ENCODE measurements around the gene MRPS15.

MRPS15 gene

GRCh38 chr1:36419569-36419968 is 44.6 kb downstream of the MRPS15 start:
- H3K9ac ChIP-seq (ENCODE audit: low read length): no peak overlapping the region
- H3K27ac ChIP-seq (ENCODE audit: low read depth, low read length, poor library complexity, severe bottlenecking): no peak overlapping the region
- H3K9me3 ChIP-seq (ENCODE audit: low read length): peaks cover 2% of the 10 kb centered on the region; the same call in 1 of the 2 replicates
- no peaks in the 10 kb centered on the region for H3K79me2 ChIP-seq (ENCODE audit: insufficient read depth, low read length)
- no peaks in the 10 kb centered on the region for H3K36me3 ChIP-seq (ENCODE audit: insufficient read depth, low read length)
- no peak overlapping the region for H3K4me2 ChIP-seq (ENCODE audit: low read length)
- H3K4me3 ChIP-seq (ENCODE audit: low read depth, low read length, poor library complexity, severe bottlenecking): no peak overlapping the region
- no peaks in the 10 kb centered on the region for H3K9me2 ChIP-seq (ENCODE audit: low read depth, low read length)
- no peaks in the 10 kb centered on the region for H3F3A ChIP-seq (ENCODE audit: insufficient read depth, low read length)
- no peaks in the 10 kb centered on the region for H3K27me3 ChIP-seq (ENCODE audit: insufficient read depth, low read length)
- TF ChIP-seq EZH2 (IDR thresholded peaks at IDR 0.05; ENCODE audit: borderline replicate concordance, low read length): no peak
- H3K4me1 ChIP-seq (ENCODE audit: insufficient read depth, low read length, severe bottlenecking): peaks cover 21% of the 10 kb centered on the region
- no peak overlapping the region for H2AFZ ChIP-seq (ENCODE audit: low read length)
- H4K20me1 ChIP-seq (ENCODE audit: insufficient read depth, low read length): no peaks in the 10 kb centered on the region

- no peak overlapping the region for H3K4me3 ChIP-seq (ENCODE audit: low read depth, low read length, poor library complexity, severe bottlenecking)
- no peaks in the 10 kb centered on the region for H3K79me2 ChIP-seq (ENCODE audit: insufficient read depth, low read length)
- H3K4me2 ChIP-seq (ENCODE audit: low read length): no peak overlapping the region
- peaks cover 6% of the 10 kb centered on the region; the same call in 1 of the 2 replicates for H3K9me3 ChIP-seq (ENCODE audit: low read length)
- no peaks in the 10 kb centered on the region for H3K27me3 ChIP-seq (ENCODE audit: insufficient read depth, low read length)
- no peaks in the 10 kb centered on the region for H3F3A ChIP-seq (ENCODE audit: insufficient read depth, low read length)
- no peaks in the 10 kb centered on the region for H4K20me1 ChIP-seq (ENCODE audit: insufficient read depth, low read length)
- no peak for TF ChIP-seq EZH2 (IDR thresholded peaks at IDR 0.05; ENCODE audit: borderline replicate concordance, low read length)
- no peak for TF ChIP-seq CTCF (IDR thresholded peaks at IDR 0.05; ENCODE audit: low read length)
- peaks cover 21% of the 10 kb centered on the region for H3K4me1 ChIP-seq (ENCODE audit: insufficient read depth, low read length, severe bottlenecking)
- H3K9me2 ChIP-seq (ENCODE audit: low read depth, low read length): no peaks in the 10 kb centered on the region
- no peaks in the 10 kb centered on the region for H3K36me3 ChIP-seq (ENCODE audit: insufficient read depth, low read length)
- no peak overlapping the region for H3K9ac ChIP-seq (ENCODE audit: low read length)
- H3K27ac ChIP-seq (ENCODE audit: low read depth, low read length, poor library complexity, severe bottlenecking): no peak overlapping the region
- H2AFZ ChIP-seq (ENCODE audit: low read length): no peak overlapping the region
Observed at GRCh38 chr1:36419140-36419539, 45.0 kb downstream of the MRPS15 start.

DNA sequence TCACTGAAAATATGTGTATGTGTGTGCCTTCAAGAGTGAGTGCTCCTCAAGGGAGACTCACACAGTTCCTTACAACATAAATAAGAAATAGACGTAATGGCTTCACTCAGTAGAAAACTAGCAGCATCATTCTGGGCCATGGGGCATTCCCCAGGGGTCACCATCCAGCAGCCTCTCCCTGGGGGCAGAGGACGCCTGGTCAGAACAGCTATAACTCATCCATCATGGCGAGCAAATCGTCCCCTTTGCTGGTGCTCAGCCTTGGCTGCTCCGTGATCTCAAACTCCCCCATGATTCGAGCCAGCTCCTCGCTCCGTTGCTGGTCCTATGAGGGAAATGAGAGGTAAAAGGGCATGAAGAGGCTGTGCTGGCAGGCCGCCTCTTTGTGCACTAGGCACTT is 46.3 kb downstream of the MRPS15 start:
- no peak overlapping the region for H3K9ac ChIP-seq (ENCODE audit: low read length)
- no peaks in the 10 kb centered on the region for H4K20me1 ChIP-seq (ENCODE audit: insufficient read depth, low read length)
- no peak overlapping the region for H3K27ac ChIP-seq (ENCODE audit: low read depth, low read length, poor library complexity, severe bottlenecking)
- no peak overlapping the region for H3K4me3 ChIP-seq (ENCODE audit: low read depth, low read length, poor library complexity, severe bottlenecking)
- TF ChIP-seq EZH2 (IDR thresholded peaks at IDR 0.05; ENCODE audit: borderline replicate concordance, low read length) (no peak), CTCF (IDR thresholded peaks at IDR 0.05; ENCODE audit: low read length) (no peak)
- no peaks in the 10 kb centered on the region for H3K27me3 ChIP-seq (ENCODE audit: insufficient read depth, low read length)
- H3K9me3 ChIP-seq (ENCODE audit: low read length): peaks cover 6% of the 10 kb centered on the region; the same call in 1 of the 2 replicates
- H3F3A ChIP-seq (ENCODE audit: insufficient read depth, low read length): no peaks in the 10 kb centered on the region
- no peaks in the 10 kb centered on the region for H3K36me3 ChIP-seq (ENCODE audit: insufficient read depth, low read length)
- peaks cover 21% of the 10 kb centered on the region for H3K4me1 ChIP-seq (ENCODE audit: insufficient read depth, low read length, severe bottlenecking)
- H3K4me2 ChIP-seq (ENCODE audit: low read length): no peak overlapping the region
- no peak overlapping the region for H2AFZ ChIP-seq (ENCODE audit: low read length)
- no peaks in the 10 kb centered on the region for H3K9me2 ChIP-seq (ENCODE audit: low read depth, low read length)
- H3K79me2 ChIP-seq (ENCODE audit: insufficient read depth, low read length): no peaks in the 10 kb centered on the region

- no peak overlapping the region for H3K4me3 ChIP-seq (ENCODE audit: low read depth, low read length, poor library complexity, severe bottlenecking)
- no peak overlapping the region for H3K4me2 ChIP-seq (ENCODE audit: low read length)
- no peaks in the 10 kb centered on the region for H3K79me2 ChIP-seq (ENCODE audit: insufficient read depth, low read length)
- H3K4me1 ChIP-seq (ENCODE audit: insufficient read depth, low read length, severe bottlenecking): peaks cover 21% of the 10 kb centered on the region
- no peak overlapping the region for H3K9ac ChIP-seq (ENCODE audit: low read length)
- no peaks in the 10 kb centered on the region; the same call in 1 of the 2 replicates for H3K36me3 ChIP-seq (ENCODE audit: insufficient read depth, low read length)
- TF ChIP-seq CTCF (IDR thresholded peaks at IDR 0.05; ENCODE audit: low read length) (no peak), EZH2 (IDR thresholded peaks at IDR 0.05; ENCODE audit: borderline replicate concordance, low read length) (no peak)
- no peak overlapping the region for H2AFZ ChIP-seq (ENCODE audit: low read length)
- H4K20me1 ChIP-seq (ENCODE audit: insufficient read depth, low read length): no peaks in the 10 kb centered on the region
- H3F3A ChIP-seq (ENCODE audit: insufficient read depth, low read length): no peaks in the 10 kb centered on the region
- H3K27ac ChIP-seq (ENCODE audit: low read depth, low read length, poor library complexity, severe bottlenecking): no peak overlapping the region
- peaks cover 6% of the 10 kb centered on the region; the same call in 1 of the 2 replicates for H3K9me3 ChIP-seq (ENCODE audit: low read length)
- no peaks in the 10 kb centered on the region for H3K9me2 ChIP-seq (ENCODE audit: low read depth, low read length)
- H3K27me3 ChIP-seq (ENCODE audit: insufficient read depth, low read length): no peaks in the 10 kb centered on the region
Observed at GRCh38 chr1:36415661-36416326, 48.4 kb downstream of the MRPS15 start.
